Measurements from ENCODE around the gene CDK17.
"Not testable (repeated sequence)": the region's sequence is repeated elsewhere in the genome, so short reads cannot be mapped to it uniquely, and the experiment has no call there.

The CDK17 gene

DNA sequence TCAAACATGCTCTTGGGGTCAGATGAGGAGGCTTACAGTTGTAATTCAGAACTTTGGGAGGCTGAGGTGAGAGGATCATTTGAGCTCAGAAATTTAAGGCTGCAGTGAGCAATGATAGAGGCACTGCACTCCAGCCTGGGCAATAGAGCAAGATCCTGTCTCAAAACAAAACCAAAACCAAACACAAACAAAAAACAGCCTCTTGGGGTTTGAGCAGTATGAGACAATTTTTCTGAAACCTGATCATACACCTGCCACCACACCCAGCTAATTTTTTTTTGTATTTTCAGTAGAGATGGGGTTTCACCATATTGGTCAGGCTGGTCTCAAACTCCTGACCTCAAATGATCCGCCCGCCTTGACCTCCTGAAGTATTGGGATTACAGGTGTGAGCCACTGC, 17.4 kb upstream of the CDK17 start:
- DNase-seq (ENCODE audit: low spot score), result not testable (repeated sequence)

DNA sequence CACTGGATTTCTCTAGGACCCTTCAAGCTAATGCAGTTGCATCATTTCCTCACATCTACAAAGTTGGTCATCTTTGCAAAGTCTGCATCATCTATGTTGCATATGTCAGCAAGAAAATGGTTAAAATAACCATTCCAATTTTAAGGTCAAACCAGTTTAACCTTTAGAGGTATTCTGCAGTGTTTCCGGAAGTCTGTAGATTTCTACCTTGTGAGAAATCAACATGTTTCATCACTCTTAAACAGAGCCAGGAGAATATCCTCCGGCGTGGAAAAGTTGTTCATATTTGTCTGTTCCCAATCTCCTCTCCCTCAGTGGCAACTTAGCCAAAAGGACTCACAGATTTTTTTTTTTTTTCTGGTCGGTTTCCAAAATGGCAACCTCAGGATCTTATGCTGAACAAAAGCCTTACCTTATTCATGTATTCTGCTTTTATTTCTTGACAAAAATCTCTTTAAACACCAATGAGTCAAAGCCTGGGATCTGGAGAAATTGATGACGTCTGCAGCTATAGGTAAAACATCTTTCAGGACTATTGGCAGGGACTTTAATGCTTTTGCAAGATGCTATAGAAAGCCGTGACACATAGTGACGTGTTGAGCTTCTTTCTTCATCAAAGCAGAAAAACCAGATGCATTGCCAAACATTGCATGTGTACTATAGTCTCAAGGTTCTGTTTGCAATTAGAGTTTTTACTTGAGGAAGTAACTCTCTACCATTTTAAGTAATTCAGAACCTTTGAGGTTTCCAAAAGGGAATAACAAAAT, 16.0 kb upstream of the CDK17 start:
- peak; percentile 23 for DNase-seq (ENCODE audit: low spot score)

DNA sequence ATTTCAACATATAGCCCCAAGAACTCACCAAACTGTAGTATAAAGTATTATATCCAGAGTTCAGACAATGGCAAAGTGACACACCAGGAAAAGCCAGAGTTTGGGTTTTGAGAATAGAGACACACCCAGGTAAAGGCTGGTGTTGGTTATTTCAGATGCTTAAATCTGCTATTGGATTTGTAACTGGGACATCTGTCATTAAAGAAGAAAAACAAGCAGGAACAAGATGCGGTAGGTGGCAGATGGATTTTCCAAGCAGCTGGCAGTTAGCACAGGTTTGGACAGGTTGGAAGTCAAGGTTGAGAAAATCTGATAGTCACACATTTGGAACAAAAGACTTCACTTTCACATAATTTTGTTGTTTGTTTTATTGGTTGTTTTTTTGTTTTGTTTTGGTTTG, 14.4 kb upstream of the CDK17 start:
- DNase-seq (ENCODE audit: low spot score), result no peak

- no peak for DNase-seq (ENCODE audit: low spot score)
These were observed 12.2 kb upstream of the CDK17 start for GRCh38 chr12:96412431-96412830.

DNA sequence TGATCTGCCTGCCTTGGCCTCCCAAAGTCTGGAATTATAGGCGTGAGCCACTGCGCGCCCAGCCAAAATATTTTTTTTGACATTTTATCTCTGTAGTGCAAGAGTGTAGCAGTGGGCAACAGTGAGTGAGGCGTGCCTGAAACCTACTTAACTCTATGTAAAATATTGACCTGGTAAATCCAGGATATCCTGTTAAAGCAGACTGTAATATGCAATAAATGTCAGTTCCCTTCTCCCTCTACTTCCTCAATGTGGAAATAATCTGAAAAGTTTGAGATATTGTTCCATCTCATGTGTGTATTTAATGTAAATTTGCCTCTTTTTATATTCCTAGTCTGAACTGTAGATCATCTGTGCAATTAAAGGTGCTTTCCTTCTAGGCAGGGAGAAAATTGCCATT, 9.5 kb upstream of the CDK17 start:
- DNase-seq (ENCODE audit: low spot score), result no peak

- no peak for DNase-seq (ENCODE audit: low spot score)
These were observed 8.8 kb upstream of the CDK17 start for GRCh38 chr12:96408993-96409392.

- not testable (repeated sequence) for DNase-seq (ENCODE audit: low spot score)
These were observed 7.3 kb upstream of the CDK17 start for GRCh38 chr12:96407429-96408097.

- no peak for DNase-seq (ENCODE audit: low spot score)
These were observed 4.5 kb upstream of the CDK17 start for GRCh38 chr12:96404696-96405095.

GRCh38 chr12:96403870-96404269, 3.6 kb upstream of the CDK17 start:
- DNase-seq (ENCODE audit: low spot score), result no peak

DNA sequence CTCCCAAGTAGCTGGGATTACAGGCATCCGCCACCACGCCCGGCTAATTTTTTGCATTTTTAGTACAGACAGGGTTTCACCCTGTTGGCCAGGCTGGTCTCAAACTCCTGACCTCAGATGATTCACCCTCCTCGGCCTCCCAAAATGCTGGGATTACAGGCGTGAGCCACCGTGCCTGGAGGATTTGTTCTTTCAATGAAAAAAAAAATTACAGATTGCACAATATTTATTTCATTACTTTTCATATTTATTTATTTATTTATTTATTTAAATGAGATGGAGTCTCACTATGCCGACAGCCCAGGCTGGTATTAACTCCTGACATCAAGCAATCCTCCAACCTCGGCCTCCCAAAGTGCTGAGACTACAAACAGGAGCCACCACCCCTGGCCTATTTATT, 2.3 kb upstream of the CDK17 start:
- DNase-seq (ENCODE audit: low spot score), result not testable (repeated sequence)

GRCh38 chr12:96402061-96402460, 1.8 kb upstream of the CDK17 start:
- DNase-seq (ENCODE audit: low spot score), result no peak

GRCh38 chr12:96401076-96401871, 1.0 kb upstream of the CDK17 start:
- DNase-seq (ENCODE audit: low spot score), result peak; percentile 60

DNA sequence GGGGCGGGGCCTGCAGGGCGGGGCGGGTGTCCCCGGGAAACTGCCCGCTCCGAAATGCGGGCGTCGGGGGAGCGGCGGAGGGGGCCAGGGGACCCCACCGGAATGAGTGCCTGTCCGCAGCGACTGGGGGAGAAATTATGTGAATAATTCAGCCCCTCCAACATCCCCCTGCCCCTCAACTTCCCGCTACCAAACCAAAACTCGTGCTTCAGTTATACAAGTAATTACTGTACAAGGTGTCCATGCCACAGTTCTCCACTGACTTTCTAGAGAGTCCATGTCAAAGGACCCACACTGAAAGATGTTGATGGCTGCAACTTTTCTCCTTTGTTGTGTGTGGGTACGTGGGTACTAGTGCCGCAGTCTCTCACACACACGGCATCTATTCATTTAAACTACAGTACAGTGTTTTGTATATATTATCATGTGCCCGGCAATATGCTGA, 414 bp upstream of the CDK17 start:
- peak; percentile 14 for DNase-seq (ENCODE audit: low spot score)

DNA sequence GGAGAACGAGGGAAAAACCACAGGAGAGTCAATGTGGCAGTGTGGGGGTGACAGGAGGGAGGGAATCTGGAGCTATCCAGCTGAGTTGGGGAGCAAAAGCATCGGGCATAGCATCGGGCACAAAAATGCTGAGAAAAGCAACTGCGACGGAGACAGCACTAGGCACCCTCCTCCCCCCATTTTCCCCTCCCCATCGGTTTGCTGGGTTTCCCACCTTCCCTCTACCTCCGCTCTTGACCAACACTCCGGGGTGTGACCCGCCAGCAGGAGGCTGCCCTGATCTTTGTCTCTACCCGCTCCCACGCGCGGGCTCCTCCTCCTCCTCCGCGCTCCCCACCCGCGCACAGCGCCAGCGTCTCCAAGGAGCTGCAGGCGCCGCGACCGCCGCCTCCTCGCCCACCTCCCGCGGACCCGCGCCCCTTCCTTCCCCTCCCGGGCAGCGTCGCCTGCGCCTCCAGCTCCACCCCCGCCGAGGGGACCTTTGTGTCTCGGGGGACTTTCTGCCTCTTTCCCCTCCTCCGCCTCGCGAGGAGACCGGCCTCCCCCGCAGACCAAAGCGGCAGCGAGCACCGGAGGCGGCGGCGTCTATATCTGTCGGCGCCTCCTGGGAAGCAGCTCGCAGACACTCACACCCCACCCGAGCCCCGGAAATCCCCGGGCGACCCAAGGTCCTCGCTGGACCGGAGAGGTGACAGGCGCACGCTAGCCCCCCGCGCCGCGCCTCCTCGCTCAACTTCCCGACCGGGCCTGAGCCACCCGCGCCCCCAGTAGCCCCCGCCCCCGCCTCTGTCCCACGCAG, 920 bp downstream of the CDK17 start:
- peak; percentile 76 for DNase-seq (ENCODE audit: low spot score)

DNA sequence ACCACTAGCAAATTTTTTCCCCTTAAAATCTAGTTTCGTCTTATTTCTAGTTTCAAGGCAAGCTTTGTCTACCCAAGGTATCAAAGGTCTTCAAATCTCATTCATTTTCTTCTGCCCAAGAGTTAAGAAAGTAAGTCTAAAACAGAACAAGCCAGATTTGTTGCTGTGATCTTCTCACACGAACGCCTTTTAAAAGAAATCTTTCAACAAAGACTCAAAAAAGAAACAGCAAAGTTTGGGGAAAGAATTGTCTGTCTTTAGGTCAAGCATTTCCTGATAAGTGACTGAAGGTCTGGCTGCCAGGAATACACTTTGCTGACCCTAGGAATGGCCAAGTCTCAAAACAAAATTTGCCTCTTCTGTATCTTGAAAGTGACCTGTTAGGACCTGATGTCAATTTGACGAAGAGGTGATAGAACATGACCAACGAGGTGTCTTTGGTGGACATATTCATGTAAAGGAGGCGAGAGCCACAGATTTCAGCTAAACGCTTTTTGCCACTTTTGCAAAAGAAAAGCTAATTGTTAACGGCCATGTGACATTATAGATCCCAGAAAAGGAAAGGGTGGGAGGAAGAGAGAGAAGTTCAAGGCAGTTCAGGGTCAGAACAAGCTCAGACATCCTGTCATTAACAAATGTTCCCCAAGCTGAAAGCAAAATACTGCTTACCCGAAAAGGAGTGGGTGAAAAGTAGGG, 1.7 kb downstream of the CDK17 start:
- no peak for DNase-seq (ENCODE audit: low spot score)

DNA sequence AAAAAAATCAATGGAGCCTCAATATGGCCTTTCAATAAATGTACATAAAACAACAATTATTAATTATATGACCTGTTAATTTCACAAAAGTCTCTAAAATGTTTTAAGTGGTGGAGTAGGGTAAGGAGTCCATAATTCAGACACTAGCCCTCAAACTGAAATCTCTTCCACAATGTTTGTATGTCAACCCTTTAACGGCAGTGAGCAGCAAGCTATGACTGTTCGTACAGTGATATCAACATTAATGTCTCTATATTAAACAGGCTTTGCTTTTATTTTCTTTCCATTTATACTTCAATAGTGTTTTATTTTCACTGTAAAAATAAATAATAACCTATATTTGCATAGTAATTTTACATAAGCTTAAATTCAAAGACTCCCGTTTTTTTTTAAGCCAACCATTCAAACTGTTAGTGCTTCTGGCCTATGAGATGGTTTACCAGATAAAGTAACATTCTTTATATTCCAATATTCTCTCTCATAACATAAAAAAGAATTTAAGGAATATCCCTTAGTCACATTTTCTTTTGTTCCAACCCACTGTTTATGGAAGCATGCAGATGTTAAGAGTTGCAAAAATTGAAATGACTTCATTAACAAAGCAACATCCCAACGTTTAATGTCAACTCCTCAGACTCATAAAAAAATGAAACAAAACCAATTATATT, 2.3 kb downstream of the CDK17 start:
- DNase-seq (ENCODE audit: low spot score), result no peak

DNA sequence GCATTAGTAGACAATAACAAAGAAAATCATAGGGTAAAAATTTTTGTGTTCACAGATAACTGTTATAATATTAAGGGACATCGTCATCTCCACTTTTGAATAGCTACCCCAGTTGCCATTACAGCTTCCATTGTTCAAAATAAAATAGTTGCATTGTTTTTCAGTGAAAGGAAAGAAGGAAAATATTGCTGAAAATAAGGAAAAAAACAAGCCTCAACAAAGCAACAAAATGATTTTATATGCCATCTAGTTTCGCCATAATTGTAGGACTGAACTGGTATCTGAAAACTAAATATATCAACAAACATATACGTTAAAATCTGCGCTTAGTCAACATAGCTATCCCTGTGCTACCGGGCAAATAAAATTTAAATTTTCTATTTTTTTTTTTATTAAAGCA, 3.3 kb downstream of the CDK17 start:
- no peak for DNase-seq (ENCODE audit: low spot score)

DNA sequence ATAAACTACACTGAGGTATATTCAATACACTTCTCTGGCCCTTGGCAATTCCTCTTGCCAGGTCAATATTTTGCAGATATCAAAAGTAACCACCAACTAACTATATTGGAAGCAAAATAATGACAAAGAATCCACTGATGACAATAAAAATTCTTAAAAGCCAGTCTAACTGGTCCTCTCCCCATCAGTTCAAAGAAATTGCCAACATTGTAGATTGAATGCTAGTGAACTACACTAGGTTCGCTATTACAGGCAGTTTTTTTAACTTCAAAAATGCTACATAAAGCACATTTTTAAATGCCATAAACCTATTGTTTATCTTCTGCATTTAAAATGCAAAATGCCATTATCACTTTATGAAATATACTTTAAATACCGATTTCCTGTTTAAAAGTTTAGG, 4.0 kb downstream of the CDK17 start:
- DNase-seq (ENCODE audit: low spot score), result no peak

DNA sequence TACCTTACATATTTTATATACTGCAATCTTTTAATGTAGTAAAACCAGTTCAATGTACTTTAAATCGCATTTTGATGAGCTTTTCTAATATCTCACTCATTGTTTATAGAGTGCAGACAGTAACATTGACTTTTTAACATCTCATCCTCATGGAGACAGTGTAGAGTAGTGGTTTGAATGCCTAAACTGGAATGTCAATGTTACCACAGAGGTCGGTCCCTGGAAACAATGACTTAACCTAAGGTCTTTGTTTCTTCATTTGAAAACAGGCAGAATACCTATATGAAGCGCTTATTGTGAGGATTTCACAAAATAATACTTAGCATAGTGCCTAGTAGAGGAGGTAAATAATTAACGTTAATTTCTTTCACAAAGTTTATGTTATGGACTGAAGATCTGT, 5.0 kb downstream of the CDK17 start:
- DNase-seq (ENCODE audit: low spot score), result no peak

DNA sequence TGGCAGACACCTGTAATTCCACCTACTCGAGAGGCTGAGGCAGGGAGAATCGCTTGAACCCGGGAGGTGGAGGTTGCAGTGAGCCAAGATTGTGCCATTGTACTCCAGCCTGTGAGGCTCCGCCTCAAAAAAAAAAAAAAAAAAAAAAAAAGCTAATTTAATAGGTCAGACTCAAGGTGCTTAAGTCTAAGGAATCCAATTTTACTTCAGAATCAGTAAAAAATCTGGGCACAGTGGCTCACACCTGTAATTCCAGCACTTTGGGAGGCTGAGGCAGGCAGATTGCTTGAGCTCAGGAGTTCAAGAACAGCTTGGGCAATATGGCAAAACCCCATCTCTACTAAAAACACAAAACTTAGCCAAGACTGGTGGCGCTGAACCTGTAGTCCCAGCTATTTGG, 7.0 kb downstream of the CDK17 start:
- not testable (repeated sequence) for DNase-seq (ENCODE audit: low spot score)

- no peak for DNase-seq (ENCODE audit: low spot score)
These were observed 7.8 kb downstream of the CDK17 start for GRCh38 chr12:96392397-96392796.
